ENCODE results near the gene SAMD13. TPM values are rescaled to one million over a fixed set of nuclear protein-coding genes. Genes with fewer than 3 reads are reported as not detected.

The SAMD13 gene
- total RNA-seq, 1 experiment from 2014 or later, result 0.61 TPM

- Histone ChIP-seq H3K14ac (ENCODE audit: insufficient read depth, low read length) (no peak overlapping the region), H2BK120ac (ENCODE audit: low read depth, low read length, poor library complexity, severe bottlenecking) (no peak overlapping the region), H4K8ac (replicated peaks; ENCODE audit: insufficient read length, low read depth, low read length) (no peak overlapping the region), H4K20me1 (ENCODE audit: control insufficient read depth, insufficient read depth, insufficient read length) (no peaks in the 10 kb centered on the region), H2BK12ac (ENCODE audit: insufficient read length, low read depth, low read length) (no peak overlapping the region), H4K91ac (ENCODE audit: insufficient read length, low read depth, low read length) (no peak overlapping the region), H3K9me3 (ENCODE audit: control insufficient read depth, low read depth, low read length) (no peaks in the 10 kb centered on the region), H2BK15ac (ENCODE audit: low read depth, low read length) (no peak overlapping the region), H3K23me2 (ENCODE audit: insufficient read length, low read depth, low read length, poor library complexity, severe bottlenecking) (no peaks in the 10 kb centered on the region), H3K4me2 (ENCODE audit: insufficient read depth, insufficient read length, low read length) (no peak overlapping the region), H3K23ac (ENCODE audit: insufficient read length, low read depth, low read length) (no peak overlapping the region), H2AFZ (ENCODE audit: low read length) (no peak overlapping the region), H2BK5ac (ENCODE audit: insufficient read length, low read length) (no peak overlapping the region), H3K4ac (ENCODE audit: low read depth, low read length) (no peak overlapping the region), H2BK20ac (ENCODE audit: low read depth, low read length, poor library complexity, severe bottlenecking) (no peak overlapping the region), H3K4me1 (ENCODE audit: insufficient read depth, low read length) (peaks cover 4% of the 10 kb centered on the region; the same call in 1 of the 2 replicates), H3K56ac (ENCODE audit: insufficient read length, low read depth, low read length) (no peak overlapping the region), H3T11ph (ENCODE audit: low read length) (no peak overlapping the region), H4K5ac (ENCODE audit: insufficient read length, low read depth, low read length) (no peak overlapping the region), H3K79me2 (ENCODE audit: insufficient read depth, low read length) (no peaks in the 10 kb centered on the region), H3K18ac (ENCODE audit: insufficient read length, low read depth, low read length) (no peak overlapping the region), H2AK5ac (ENCODE audit: insufficient read length, low read length) (no peak overlapping the region), H3K27ac (ENCODE audit: insufficient read length, low read depth, low read length) (no peak overlapping the region), H3K27me3 (ENCODE audit: insufficient read depth, low read length) (no peaks in the 10 kb centered on the region), H3K79me1 (ENCODE audit: insufficient read depth, low read depth, low read length, poor library complexity, severe bottlenecking) (no peaks in the 10 kb centered on the region), H3K9ac (ENCODE audit: extremely low read depth, insufficient read length, low read length) (no peak overlapping the region)
- DNase-seq, result no peak
- Mint-ChIP-seq H3K4me3 (no peak overlapping the region), H3K27ac (no peak overlapping the region), H3K9me3 (no peaks in the 10 kb centered on the region), H3K36me3 (ENCODE audit: insufficient read depth in 1 of 3, low read depth in 3 of 3) (no peaks in the 10 kb centered on the region), H3K27me3 (ENCODE audit: low read depth) (no peaks in the 10 kb centered on the region), H3K4me1 (peaks cover 12 to 15% of the 10 kb centered on the region in 2 experiments)
- TF ChIP-seq, protein P1, sequence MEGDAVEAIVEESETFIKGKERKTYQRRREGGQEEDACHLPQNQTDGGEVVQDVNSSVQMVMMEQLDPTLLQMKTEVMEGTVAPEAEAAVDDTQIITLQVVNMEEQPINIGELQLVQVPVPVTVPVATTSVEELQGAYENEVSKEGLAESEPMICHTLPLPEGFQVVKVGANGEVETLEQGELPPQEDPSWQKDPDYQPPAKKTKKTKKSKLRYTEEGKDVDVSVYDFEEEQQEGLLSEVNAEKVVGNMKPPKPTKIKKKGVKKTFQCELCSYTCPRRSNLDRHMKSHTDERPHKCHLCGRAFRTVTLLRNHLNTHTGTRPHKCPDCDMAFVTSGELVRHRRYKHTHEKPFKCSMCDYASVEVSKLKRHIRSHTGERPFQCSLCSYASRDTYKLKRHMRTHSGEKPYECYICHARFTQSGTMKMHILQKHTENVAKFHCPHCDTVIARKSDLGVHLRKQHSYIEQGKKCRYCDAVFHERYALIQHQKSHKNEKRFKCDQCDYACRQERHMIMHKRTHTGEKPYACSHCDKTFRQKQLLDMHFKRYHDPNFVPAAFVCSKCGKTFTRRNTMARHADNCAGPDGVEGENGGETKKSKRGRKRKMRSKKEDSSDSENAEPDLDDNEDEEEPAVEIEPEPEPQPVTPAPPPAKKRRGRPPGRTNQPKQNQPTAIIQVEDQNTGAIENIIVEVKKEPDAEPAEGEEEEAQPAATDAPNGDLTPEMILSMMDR (conservative IDR thresholded peaks at IDR 0.05), result no peak
Measured at GRCh38 chr1:84390226-84390625, 88.7 kb downstream of the SAMD13 start.
